Astrocyte (in vitro differentiated cells and primary cell): ENCODE measurements around the gene ASPRV1.

Source experiments
- CTCF ChIP-seq: IDR thresholded peaks from 2 replicates; pipeline ENCODE4 v1.5.1; 2011; ENCODE audit warnings: low read depth, mild to moderate bottlenecking, inconsistent platforms, low read length, moderate library complexity; ENCODE audit not compliant: insufficient read depth
- EZH2 ChIP-seq: IDR thresholded peaks from 2 replicates; pipeline ENCODE4 v1.6.1; 2012; ENCODE audit warnings: mild to moderate bottlenecking, low read length, inconsistent platforms; ENCODE audit not compliant: insufficient read depth

- no peak for TF ChIP-seq CTCF
- no peak for TF ChIP-seq EZH2
These were observed 20.7 kb downstream of the ASPRV1 start for GRCh38 chr2:69940691-69941090.
